CD4-positive, alpha-beta T cell (primary cell): ENCODE results near the gene BCL11B. TPM values are rescaled to one million over a fixed set of nuclear protein-coding genes. Genes with fewer than 3 reads are reported as not detected.

ENCODE experiments used
- ATAC-seq: fragments of 200-7000 bp; cut with Tn5 transposase; one replicate; pipeline ENCODE4 v1.10.0; 2022; ENCODE audit warnings: mild to moderate bottlenecking; ENCODE audit not compliant: poor library complexity
- CTCF ChIA-PET: fragments of 350-600 bp; sonication (Branson Sonifier 250); formaldehyde crosslinking; loops from one replicate; lab custom pipeline; 2021; ENCODE audit warnings: antibody characterized with exemption, inconsistent platforms; lab: Charles Lee
- POLR2A ChIA-PET: fragments of 350-600 bp; sonication (Branson Sonifier 250); formaldehyde crosslinking; loops from one replicate; lab custom pipeline; 2021; ENCODE audit warnings: antibody characterized with exemption, inconsistent platforms; lab: Charles Lee
- DNase-seq, 14 experiments: peaks; one replicate each; pipeline ENCODE4 v3.0.0-alpha.2; 2013 to 2020; ENCODE audit warnings: mixed read lengths in 2 of 14
- H3K27ac ChIP-seq, 2 donors: one replicate each; pipeline versions ENCODE4 v1.5.1 to v1.7.0; 2013; ENCODE audit warnings: low read length in 2 of 2, low read depth in 1 of 2, mild to moderate bottlenecking in 1 of 2
- H3K27me3 ChIP-seq, 2 experiments: 1 replicate in 1 of 2; 2 replicates in 1 of 2; pipeline versions ENCODE4 v1.6.1 to v1.7.0; 2013; ENCODE audit warnings: low read length in 2 of 2, control low read depth in 1 of 2, mild to moderate bottlenecking in 1 of 2, moderate library complexity in 1 of 2; ENCODE audit not compliant: insufficient read depth in 2 of 2, control insufficient read depth in 1 of 2
- H3K36me3 ChIP-seq: one replicate; pipeline ENCODE4 v1.6.1; 2013; ENCODE audit warnings: low read length, control low read depth; ENCODE audit not compliant: insufficient read depth
- H3K4me1 ChIP-seq: one replicate; pipeline ENCODE4 v1.6.1; 2013; ENCODE audit warnings: low read length, control low read depth; ENCODE audit not compliant: insufficient read depth
- H3K4me3 ChIP-seq: one replicate; pipeline ENCODE4 v1.5.1; 2013; ENCODE audit warnings: mild to moderate bottlenecking, low read length, moderate library complexity
- H3K9me3 ChIP-seq, 2 experiments: 1 replicate in 1 of 2; 2 replicates in 1 of 2; pipeline versions ENCODE4 v1.6.1 to v1.7.0; 2013; ENCODE audit warnings: low read length in 2 of 2, mild to moderate bottlenecking in 2 of 2, control low read depth in 1 of 2, moderate library complexity in 1 of 2; ENCODE audit not compliant: control insufficient read depth in 1 of 2, insufficient read depth in 1 of 2
- H3K27ac Mint-ChIP-seq: one replicate; pipeline ENCODE4 v1.8.0; 2020; ENCODE audit warnings: mixed read lengths
- H3K27me3 Mint-ChIP-seq: one replicate; pipeline ENCODE4 v1.8.0; 2021; ENCODE audit warnings: mixed read lengths
- H3K36me3 Mint-ChIP-seq: one replicate; pipeline ENCODE4 v1.8.0; 2021; ENCODE audit warnings: low read depth, mixed read lengths
- H3K4me1 Mint-ChIP-seq: one replicate; pipeline ENCODE4 v1.8.0; 2021; ENCODE audit warnings: low read depth, mixed read lengths
- H3K4me3 Mint-ChIP-seq: one replicate; pipeline ENCODE4 v1.8.0; 2020; ENCODE audit warnings: mild to moderate bottlenecking, mixed read lengths
- H3K9me3 Mint-ChIP-seq: one replicate; pipeline ENCODE4 v1.8.0; 2020; ENCODE audit warnings: mixed read lengths
- intact Hi-C, 2 experiments: fragments of 100-400 bp; cut with DNase I in 1 of 2; cut with micrococcal nuclease in 1 of 2; formaldehyde crosslinking; loops; one replicate each; pipeline versions ENCODE4 v1.15.1 to v1.9.0; 2023 to 2025; cut with DNase I, micrococcal nuclease
- total RNA-seq, 174 experiments: library from RNA in 2 of 174; stranded (reverse) in 2 of 174; gene quantifications; one replicate each; pipeline ENCODE4 v1.2.3 and lab custom pipeline; 2021 to 2026
- TF ChIP-seq, protein P1 (sequence below): fragments of 200-600 bp; IDR thresholded peaks from one replicate; pipeline ENCODE4 v1.8.0; 2022; ENCODE audit warnings: antibody characterized with exemption, mild to moderate bottlenecking

Gene BCL11B
- total RNA-seq, 2 experiments from 2014 or later = 244 to 254 TPM

DNA sequence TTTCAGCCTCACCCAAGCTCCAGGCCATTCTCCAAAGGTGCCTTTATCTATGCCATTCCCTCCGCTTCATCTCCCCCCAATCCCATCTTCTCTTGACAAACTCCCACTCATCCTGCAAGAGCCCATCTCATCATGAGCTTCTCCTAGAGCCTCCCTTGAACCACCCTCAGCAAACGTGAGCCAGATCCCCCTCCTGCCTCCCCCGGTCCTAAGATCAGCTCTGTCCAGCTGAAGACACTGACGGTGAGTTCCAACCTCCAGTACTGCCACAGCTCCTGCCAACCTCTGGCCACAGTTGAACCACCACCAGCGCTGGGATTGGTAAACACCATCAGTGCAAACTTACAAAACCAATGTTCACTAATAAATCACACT is 124.6 kb downstream of the BCL11B start:
- CTCF ChIA-PET = interaction anchor here (0.7 kb wide), 1 partner anchor 124 kb away, joined by 3 read pairs; the partner anchor contains the start of gene BCL11B
- no peaks in the 10 kb centered on the region for H3K9me3 ChIP-seq
- ATAC-seq (no peak), DNase-seq (no peak)
- intact Hi-C loops = no loop called here
- TF ChIP-seq, protein P1, sequence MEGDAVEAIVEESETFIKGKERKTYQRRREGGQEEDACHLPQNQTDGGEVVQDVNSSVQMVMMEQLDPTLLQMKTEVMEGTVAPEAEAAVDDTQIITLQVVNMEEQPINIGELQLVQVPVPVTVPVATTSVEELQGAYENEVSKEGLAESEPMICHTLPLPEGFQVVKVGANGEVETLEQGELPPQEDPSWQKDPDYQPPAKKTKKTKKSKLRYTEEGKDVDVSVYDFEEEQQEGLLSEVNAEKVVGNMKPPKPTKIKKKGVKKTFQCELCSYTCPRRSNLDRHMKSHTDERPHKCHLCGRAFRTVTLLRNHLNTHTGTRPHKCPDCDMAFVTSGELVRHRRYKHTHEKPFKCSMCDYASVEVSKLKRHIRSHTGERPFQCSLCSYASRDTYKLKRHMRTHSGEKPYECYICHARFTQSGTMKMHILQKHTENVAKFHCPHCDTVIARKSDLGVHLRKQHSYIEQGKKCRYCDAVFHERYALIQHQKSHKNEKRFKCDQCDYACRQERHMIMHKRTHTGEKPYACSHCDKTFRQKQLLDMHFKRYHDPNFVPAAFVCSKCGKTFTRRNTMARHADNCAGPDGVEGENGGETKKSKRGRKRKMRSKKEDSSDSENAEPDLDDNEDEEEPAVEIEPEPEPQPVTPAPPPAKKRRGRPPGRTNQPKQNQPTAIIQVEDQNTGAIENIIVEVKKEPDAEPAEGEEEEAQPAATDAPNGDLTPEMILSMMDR = no peak
- H3K27ac ChIP-seq = no peak overlapping the region
- Mint-ChIP-seq H3K27me3 (no peaks in the 10 kb centered on the region), H3K4me1 (no peaks in the 10 kb centered on the region), H3K9me3 (no peaks in the 10 kb centered on the region), H3K27ac (no peak overlapping the region), H3K36me3 (no peaks in the 10 kb centered on the region), H3K4me3 (no peak overlapping the region)
- no peaks in the 10 kb centered on the region for H3K4me1 ChIP-seq
- no peaks in the 10 kb centered on the region for H3K36me3 ChIP-seq
- no peaks in the 10 kb centered on the region for H3K27me3 ChIP-seq
- POLR2A ChIA-PET = no interaction called here
- no peak overlapping the region for H3K4me3 ChIP-seq

- H3K27me3 ChIP-seq = no peaks in the 10 kb centered on the region
- no peak overlapping the region for H3K27ac ChIP-seq
- DNase-seq (no peak), ATAC-seq (no peak)
- CTCF ChIA-PET = no interaction called here
- H3K27ac Mint-ChIP-seq = no peak overlapping the region
- no peaks in the 10 kb centered on the region for H3K36me3 ChIP-seq
- no peaks in the 10 kb centered on the region for H3K4me1 ChIP-seq
- TF ChIP-seq, protein P1 = no peak
- no peaks in the 10 kb centered on the region for H3K27me3 Mint-ChIP-seq
- no peaks in the 10 kb centered on the region for H3K36me3 Mint-ChIP-seq
- H3K4me3 ChIP-seq = no peak overlapping the region
- H3K4me3 Mint-ChIP-seq = no peak overlapping the region
- intact Hi-C loops = no loop called here
- no peaks in the 10 kb centered on the region for H3K4me1 Mint-ChIP-seq
- POLR2A ChIA-PET = no interaction called here
- H3K9me3 ChIP-seq = no peaks in the 10 kb centered on the region
- no peaks in the 10 kb centered on the region for H3K9me3 Mint-ChIP-seq
Observed at GRCh38 chr14:99146616-99147365, 125.2 kb downstream of the BCL11B start.

DNA sequence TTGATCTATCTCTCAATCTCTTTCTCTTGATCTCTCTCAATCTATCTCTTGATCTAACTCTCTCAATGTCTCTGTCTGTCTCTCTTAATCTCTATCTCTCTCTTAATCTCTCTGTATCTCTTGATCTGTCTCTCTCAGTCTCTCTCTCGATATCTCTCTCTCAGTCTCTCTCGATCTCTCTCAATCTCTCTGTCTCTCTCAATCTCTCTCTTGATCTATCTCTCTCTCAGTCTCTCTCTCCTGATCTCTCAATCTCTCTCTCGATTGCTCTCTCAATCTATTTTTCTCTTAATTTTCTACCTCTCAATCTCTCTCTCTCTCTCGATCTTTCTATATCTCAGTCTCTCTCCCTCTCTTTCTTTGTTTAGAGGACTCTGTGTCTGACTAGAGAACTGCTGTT is 126.7 kb downstream of the BCL11B start:
- DNase-seq (no peak), ATAC-seq (no peak)
- no peak overlapping the region for H3K27ac Mint-ChIP-seq
- no peak overlapping the region for H3K4me3 Mint-ChIP-seq
- POLR2A ChIA-PET = no interaction called here
- no peaks in the 10 kb centered on the region for H3K4me1 Mint-ChIP-seq
- Histone ChIP-seq H3K36me3 (no peaks in the 10 kb centered on the region), H3K27me3 (no peaks in the 10 kb centered on the region), H3K9me3 (no peaks in the 10 kb centered on the region), H3K27ac (no peak overlapping the region), H3K4me1 (no peaks in the 10 kb centered on the region), H3K4me3 (no peak overlapping the region)
- intact Hi-C loops = no loop called here
- H3K9me3 Mint-ChIP-seq = no peaks in the 10 kb centered on the region
- TF ChIP-seq, protein P1 = no peak
- H3K36me3 Mint-ChIP-seq = no peaks in the 10 kb centered on the region
- CTCF ChIA-PET = no interaction called here
- H3K27me3 Mint-ChIP-seq = no peaks in the 10 kb centered on the region
